HepG2 (cell line): ENCODE measurements around the gene BCL2L1. TPM values are rescaled to one million over a fixed set of nuclear protein-coding genes. Genes with fewer than 3 reads are reported as not detected.

Experiments used
- ATAC-seq: fragments of 200-7000 bp; cut with Tn5 transposase; 3 replicates; pipeline ENCODE4 v1.9.1; 2020; ENCODE audit warnings: mild to moderate bottlenecking, moderate library complexity
- BruUV-seq: library from RNA; stranded (reverse); fragments of 400-500 nt; replicated peaks from 2 replicates; lab custom pipeline; 2021; lab: Mats Ljungman, UMichigan
- CTCF ChIA-PET: fragments of 300-600 bp; formaldehyde crosslinking; extraction: SDS; loops from one replicate; lab custom pipeline; 2021; ENCODE audit warnings: low total read pairs, inconsistent platforms, low intra/inter-chr PET ratio; lab: Yijun Ruan, JAX
- POLR2A ChIA-PET: fragments of 350-600 bp; sonication (Branson Sonifier 250); formaldehyde crosslinking; loops from one replicate; lab custom pipeline; 2020; ENCODE audit warnings: antibody characterized with exemption, inconsistent platforms; lab: Yijun Ruan, JAX
- DNase-seq: peaks from one replicate; pipeline ENCODE4 v3.0.0-alpha.2; 2015; ENCODE audit warnings: low spot score
- FAIRE-seq: peaks from 3 replicates; lab custom pipeline; 2011; peaks lifted over from hg19 to GRCh38; lab: Jason Lieb, UNC
- H2AFZ ChIP-seq: one replicate; pipeline ENCODE4 v1.6.1; 2011; ENCODE audit warnings: low read length, inconsistent platforms
- H3K27ac ChIP-seq: fragments of 300-600 bp; 3 replicates; pipeline ENCODE4 v1.8.0; 2011; ENCODE audit warnings: mixed run types, mild to moderate bottlenecking, mixed read lengths, low read length, inconsistent platforms; ENCODE audit not compliant: insufficient read depth; ENCODE audit errors: extremely low read length
- H3K27me3 ChIP-seq, 2 experiments: fragments of 200-600 bp in 1 of 2; 2 replicates in 1 of 2; 3 replicates in 1 of 2; pipeline versions ENCODE4 v1.6.0 to v1.8.0; 2011; ENCODE audit warnings: low read length in 2 of 2, mild to moderate bottlenecking in 2 of 2, moderate library complexity in 2 of 2, inconsistent platforms in 1 of 2; ENCODE audit not compliant: insufficient read depth in 2 of 2, control insufficient read depth in 1 of 2
- H3K36me3 ChIP-seq, 2 experiments: fragments of 200-600 bp in 1 of 2; replicated peaks in 1 of 2; 2 replicates in 1 of 2; 3 replicates in 1 of 2; pipeline versions ENCODE4 v1.5.1 to v1.8.0; 2011; ENCODE audit warnings: low read length in 2 of 2, inconsistent platforms in 1 of 2; ENCODE audit not compliant: insufficient read depth in 2 of 2, control insufficient read depth in 1 of 2
- H3K4me1 ChIP-seq: 2 replicates; pipeline ENCODE4 v1.5.1; 2012; ENCODE audit warnings: low read length, inconsistent platforms; ENCODE audit not compliant: insufficient read depth
- H3K4me2 ChIP-seq: 2 replicates; pipeline ENCODE4 v1.6.0; 2011; ENCODE audit warnings: low read depth, low read length, inconsistent platforms
- H3K4me3 ChIP-seq, 3 experiments: fragments of 200-600 bp in 1 of 3; sonication (generic), shearing (Covaris generic) in 1 of 3; replicated peaks in 1 of 3; 2 replicates each; pipeline ENCODE4 v1.5.1; 2011 to 2016; ENCODE audit warnings: low read length in 3 of 3, inconsistent platforms in 2 of 3, low read depth in 2 of 3, mild to moderate bottlenecking in 2 of 3, control low read depth in 1 of 3, mixed read lengths in 1 of 3; ENCODE audit not compliant: insufficient read depth in 1 of 3
- H3K79me2 ChIP-seq: one replicate; pipeline ENCODE4 v1.6.1; 2011; ENCODE audit warnings: low read length, inconsistent platforms; ENCODE audit not compliant: insufficient read depth
- H3K9ac ChIP-seq: 2 replicates; pipeline ENCODE4 v1.6.0; 2011; ENCODE audit warnings: mild to moderate bottlenecking, low read depth, low read length, inconsistent platforms; ENCODE audit not compliant: insufficient read depth
- H3K9me3 ChIP-seq: 2 replicates; pipeline ENCODE4 v1.5.1; 2012; ENCODE audit warnings: mild to moderate bottlenecking, low read length
- H4K20me1 ChIP-seq: 2 replicates; pipeline ENCODE4 v1.6.0; 2011; ENCODE audit warnings: inconsistent platforms, mild to moderate bottlenecking, low read length, moderate library complexity; ENCODE audit not compliant: insufficient read depth
- AGO2 ChIP-seq: fragments of 200-400 bp; formaldehyde crosslinking; optimal IDR thresholded peaks from 2 replicates; pipeline ENCODE3; 2017; ENCODE audit warnings: mild to moderate bottlenecking, low read depth, low read length, moderate library complexity
- MAFK ChIP-seq, 2 experiments: IDR thresholded peaks in 1 of 2; conservative IDR thresholded peaks in 1 of 2; 2 replicates each; pipeline ENCODE4 v1.6.1; 2011; ENCODE audit warnings: improper control_type of control experiment in 2 of 2, low read length in 2 of 2
- POGZ ChIP-seq: sonication (generic); formaldehyde crosslinking; IDR thresholded peaks from 2 replicates; pipeline ENCODE4 v1.4.0; 2020; ENCODE audit warnings: mild to moderate bottlenecking, missing genetic modification reagents
- RARG ChIP-seq: sonication (generic); formaldehyde crosslinking; IDR thresholded peaks from 2 replicates; pipeline ENCODE4 v1.4.0; 2020; ENCODE audit warnings: low read depth, mild to moderate bottlenecking, missing genetic modification reagents
- RBFOX2 ChIP-seq: fragments of 200-400 bp; formaldehyde crosslinking; IDR thresholded peaks from 2 replicates; pipeline ENCODE4 v1.6.1; 2017; ENCODE audit warnings: low read depth, mild to moderate bottlenecking, low read length
- RBM22 ChIP-seq: fragments of 200-400 bp; formaldehyde crosslinking; optimal IDR thresholded peaks from 2 replicates; pipeline ENCODE3; 2017; ENCODE audit warnings: mild to moderate bottlenecking, low read length, moderate library complexity
- REPIN1 ChIP-seq: sonication (generic); formaldehyde crosslinking; IDR thresholded peaks from 2 replicates; pipeline ENCODE4 v1.8.0; 2022; ENCODE audit warnings: missing genetic modification reagents, low read depth, mild to moderate bottlenecking, borderline replicate concordance
- SP4 ChIP-seq: sonication (generic); formaldehyde crosslinking; IDR thresholded peaks from 2 replicates; pipeline ENCODE4 v1.8.1; 2023; ENCODE audit warnings: mild to moderate bottlenecking, missing genetic modification reagents
- ZC3H4 ChIP-seq: sonication (generic); formaldehyde crosslinking; IDR thresholded peaks from 2 replicates; pipeline ENCODE4 v1.4.0; 2020; ENCODE audit warnings: missing genetic modification reagents, borderline replicate concordance
- ZNF256 ChIP-seq: sonication (generic); formaldehyde crosslinking; conservative IDR thresholded peaks from 2 replicates; pipeline ENCODE4 v1.4.0; 2020; ENCODE audit warnings: missing genetic modification reagents
- ZNF281 ChIP-seq: sonication (generic); formaldehyde crosslinking; IDR thresholded peaks from 2 replicates; pipeline ENCODE4 v1.4.0; 2020; ENCODE audit warnings: missing genetic modification reagents, borderline replicate concordance
- ZNF383 ChIP-seq: sonication (generic); formaldehyde crosslinking; IDR thresholded peaks from 2 replicates; pipeline ENCODE4 v1.4.0; 2020; ENCODE audit warnings: missing genetic modification reagents, mild to moderate bottlenecking, borderline replicate concordance
- ZNF782 ChIP-seq: sonication (generic); formaldehyde crosslinking; IDR thresholded peaks from 2 replicates; pipeline ENCODE4 v1.4.0; 2020; ENCODE audit warnings: missing genetic modification reagents, mild to moderate bottlenecking, borderline replicate concordance
- WGBS: methylation state at CpG from one replicate; pipeline ENCODE4 v1.1.6; 2017; ENCODE audit warnings: low lambda C conversion rate; 5-methylcytosine and 5-hydroxymethylcytosine counted together
- in situ Hi-C: cut with HindIII; loops from 2 replicates; pipeline ENCODE4 v1.10.0; 2017; ENCODE audit warnings: low pct_unique_long_range_greater_than_20kb; ENCODE audit not compliant: extremely low pct_ligation_motif_present
- intact Hi-C: fragments of 100-400 bp; cut with micrococcal nuclease; formaldehyde crosslinking; loops from one replicate; pipeline ENCODE4 v1.10.0; 2022; ENCODE audit not compliant: unreplicated experiment
- polyA plus RNA-seq, 8 experiments: library from polyadenylated mRNA; depleted of rRNA in 3 of 8; stranded (reverse) in 7 of 8; unstranded in 1 of 8; fragments of >200 nt; fragmentation: Illumina TruSeq in 4 of 8; extraction: Trizol in 4 of 8; gene quantifications; 2 replicates each; pipeline versions ENCODE4 v1.2.1 to v1.2.3, GENCODE V29; 2011 to 2016; ENCODE audit warnings: low read depth in 4 of 8, missing spikeins in 1 of 8, mixed read lengths in 1 of 8; ENCODE audit not compliant: insufficient read depth in 1 of 8
- total RNA-seq, 5 experiments: library from RNA; depleted of rRNA; stranded (reverse); fragments of >200 nt; fragmentation: Illumina TruSeq; extraction: Trizol; gene quantifications; 2 replicates each; pipeline ENCODE4 v1.2.3, GENCODE V29; 2016; ENCODE audit warnings: low read depth in 1 of 5
- TF ChIP-seq, protein P1 (sequence below): sonication (generic); formaldehyde crosslinking; IDR thresholded peaks from 2 replicates; pipeline ENCODE4 v1.8.0; 2022; ENCODE audit warnings: mild to moderate bottlenecking, missing genetic modification reagents
- TF ChIP-seq, protein P2 (sequence below): sonication (generic); formaldehyde crosslinking; IDR thresholded peaks from 2 replicates; pipeline ENCODE4 v1.5.1; 2020; ENCODE audit warnings: mild to moderate bottlenecking, moderate library complexity, missing genetic modification reagents

The BCL2L1 gene
- total and polyA plus RNA-seq, 2 of the 13 experiments (the other 11 are each of a cell fraction or from before 2014, with no cell fraction given) = 164 to 258 TPM

DNA sequence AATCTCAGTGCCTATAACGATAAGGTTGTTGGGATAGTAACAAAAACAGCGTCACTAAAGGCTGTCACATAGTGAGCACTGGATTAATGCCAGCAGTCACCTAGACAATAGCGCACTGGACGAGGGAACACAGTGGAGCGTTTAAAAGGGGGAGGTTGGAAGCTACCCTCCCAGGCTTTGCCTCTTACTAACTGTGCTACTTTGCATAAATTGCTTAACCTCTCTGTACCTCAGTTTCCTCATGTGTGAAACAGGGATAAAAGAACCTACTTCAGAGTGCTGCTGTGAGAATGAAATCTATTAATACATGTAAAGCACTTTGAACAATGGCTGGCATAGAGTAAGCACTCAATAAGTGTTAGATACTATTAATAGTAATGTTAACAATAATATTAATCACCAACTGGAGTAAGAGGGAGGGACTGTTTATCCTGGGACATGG lies 10.5 kb downstream of the BCL2L1 start:
- WGBS = 61% methylated on average over 5 of the region's 5 CpGs
- peak; percentile 3; the same call in 2 of the 3 replicates for ATAC-seq
- Histone ChIP-seq H3K27ac (peak overlapping the region; percentile 61), H3K27me3 (no peaks in the 10 kb centered on the region), H3K4me2 (peak overlapping the region; percentile 64), H3K4me3 (peak overlapping the region in 2 of 3 experiments; percentile 2 to 29; a peak in 1 of 6 replicates), H3K9ac (peak overlapping the region; percentile 59), H3K9me3 (no peaks in the 10 kb centered on the region), H3K36me3 (peaks cover 38 to 84% of the 10 kb centered on the region in 2 experiments), H4K20me1 (peaks cover 15% of the 10 kb centered on the region), H3K79me2 (peaks cover 93% of the 10 kb centered on the region), H3K4me1 (peaks cover 99% of the 10 kb centered on the region), H2AFZ (no peak overlapping the region)
- CTCF ChIA-PET = no interaction called here
- intact Hi-C loops = loop anchor here (1.0 to 2.0 kb wide), 3 partner anchors 8 to 15 kb away; no protein-coding TSS in a partner anchor
- BruUV-seq = no TSS peak
- in situ Hi-C loops = no loop called here
- DNase-seq = peak; percentile 62
- POLR2A ChIA-PET = interaction anchor here (1.0 to 33.2 kb wide), 12 partner anchors 2 to 139 kb away, joined by 4 to 2822 read pairs (median 18); partner anchors contain the start of genes BCL2L1, ID1 and TPX2
- FAIRE-seq = no peak
- TF ChIP-seq POGZ (CRISPR knock-in tag) = 0 out of 2 replicates have a peak, but pooled peaks have one; percentile 41
- TF ChIP-seq, protein P1, sequence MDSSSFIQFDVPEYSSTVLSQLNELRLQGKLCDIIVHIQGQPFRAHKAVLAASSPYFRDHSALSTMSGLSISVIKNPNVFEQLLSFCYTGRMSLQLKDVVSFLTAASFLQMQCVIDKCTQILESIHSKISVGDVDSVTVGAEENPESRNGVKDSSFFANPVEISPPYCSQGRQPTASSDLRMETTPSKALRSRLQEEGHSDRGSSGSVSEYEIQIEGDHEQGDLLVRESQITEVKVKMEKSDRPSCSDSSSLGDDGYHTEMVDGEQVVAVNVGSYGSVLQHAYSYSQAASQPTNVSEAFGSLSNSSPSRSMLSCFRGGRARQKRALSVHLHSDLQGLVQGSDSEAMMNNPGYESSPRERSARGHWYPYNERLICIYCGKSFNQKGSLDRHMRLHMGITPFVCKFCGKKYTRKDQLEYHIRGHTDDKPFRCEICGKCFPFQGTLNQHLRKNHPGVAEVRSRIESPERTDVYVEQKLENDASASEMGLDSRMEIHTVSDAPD = no peak
- peak; percentile 57 for TF ChIP-seq RBM22
- TF ChIP-seq, protein P2, sequence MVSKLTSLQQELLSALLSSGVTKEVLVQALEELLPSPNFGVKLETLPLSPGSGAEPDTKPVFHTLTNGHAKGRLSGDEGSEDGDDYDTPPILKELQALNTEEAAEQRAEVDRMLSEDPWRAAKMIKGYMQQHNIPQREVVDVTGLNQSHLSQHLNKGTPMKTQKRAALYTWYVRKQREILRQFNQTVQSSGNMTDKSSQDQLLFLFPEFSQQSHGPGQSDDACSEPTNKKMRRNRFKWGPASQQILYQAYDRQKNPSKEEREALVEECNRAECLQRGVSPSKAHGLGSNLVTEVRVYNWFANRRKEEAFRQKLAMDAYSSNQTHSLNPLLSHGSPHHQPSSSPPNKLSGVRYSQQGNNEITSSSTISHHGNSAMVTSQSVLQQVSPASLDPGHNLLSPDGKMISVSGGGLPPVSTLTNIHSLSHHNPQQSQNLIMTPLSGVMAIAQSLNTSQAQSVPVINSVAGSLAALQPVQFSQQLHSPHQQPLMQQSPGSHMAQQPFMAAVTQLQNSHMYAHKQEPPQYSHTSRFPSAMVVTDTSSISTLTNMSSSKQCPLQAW (CRISPR knock-in tag) = no peak
- TF ChIP-seq RBFOX2 = no peak
- TF ChIP-seq RARG (CRISPR knock-in tag) = peak; percentile 25; the same call in 1 of the 2 replicates
- no peak for TF ChIP-seq ZNF256 (CRISPR knock-in tag)
- no peak for TF ChIP-seq ZNF782 (CRISPR knock-in tag)
- 0 out of 2 replicates have a peak, but pooled peaks have one; percentile 16 for TF ChIP-seq ZNF281 (CRISPR knock-in tag)
- TF ChIP-seq AGO2 = no peak
- TF ChIP-seq ZC3H4 (CRISPR knock-in tag) = peak; percentile 88; the same call in 1 of the 2 replicates
- TF ChIP-seq SP4 (CRISPR knock-in tag) = no peak
- TF ChIP-seq ZNF383 (CRISPR knock-in tag) = no peak
- no peak for TF ChIP-seq MAFK (conservative IDR thresholded peaks at IDR 0.05 in 1 of 2, IDR thresholded peaks at IDR 0.05 in 1 of 2; ENCODE audit: low read length in 2 of 2)
- TF ChIP-seq REPIN1 = no peak
